HepG2 (cell line): Measurements from ENCODE around the gene MAGI1. TPM values are rescaled to one million over a fixed set of nuclear protein-coding genes. Genes with fewer than 3 reads are reported as not detected.

ENCODE experiments used
- ATAC-seq: fragments of 200-7000 bp; cut with Tn5 transposase; 3 replicates; pipeline ENCODE4 v1.9.1; 2020; ENCODE audit warnings: mild to moderate bottlenecking, moderate library complexity
- BruUV-seq: library from RNA; stranded (reverse); fragments of 400-500 nt; replicated peaks from 2 replicates; lab custom pipeline; 2021; lab: Mats Ljungman, UMichigan
- CTCF ChIA-PET: fragments of 300-600 bp; formaldehyde crosslinking; extraction: SDS; loops from one replicate; lab custom pipeline; 2021; ENCODE audit warnings: low total read pairs, inconsistent platforms, low intra/inter-chr PET ratio; lab: Yijun Ruan, JAX
- POLR2A ChIA-PET: fragments of 350-600 bp; sonication (Branson Sonifier 250); formaldehyde crosslinking; loops from one replicate; lab custom pipeline; 2020; ENCODE audit warnings: antibody characterized with exemption, inconsistent platforms; lab: Yijun Ruan, JAX
- DNase-seq: peaks from one replicate; pipeline ENCODE4 v3.0.0-alpha.2; 2015; ENCODE audit warnings: low spot score
- FAIRE-seq: peaks from 3 replicates; lab custom pipeline; 2011; peaks lifted over from hg19 to GRCh38; lab: Jason Lieb, UNC
- H2AFZ ChIP-seq: one replicate; pipeline ENCODE4 v1.6.1; 2011; ENCODE audit warnings: low read length, inconsistent platforms
- H3K27ac ChIP-seq: fragments of 300-600 bp; 3 replicates; pipeline ENCODE4 v1.8.0; 2011; ENCODE audit warnings: mixed run types, mild to moderate bottlenecking, mixed read lengths, low read length, inconsistent platforms; ENCODE audit not compliant: insufficient read depth; ENCODE audit errors: extremely low read length
- H3K27me3 ChIP-seq, 2 experiments: fragments of 200-600 bp in 1 of 2; 2 replicates in 1 of 2; 3 replicates in 1 of 2; pipeline versions ENCODE4 v1.6.0 to v1.8.0; 2011; ENCODE audit warnings: low read length in 2 of 2, mild to moderate bottlenecking in 2 of 2, moderate library complexity in 2 of 2, inconsistent platforms in 1 of 2; ENCODE audit not compliant: insufficient read depth in 2 of 2, control insufficient read depth in 1 of 2
- H3K36me3 ChIP-seq, 2 experiments: fragments of 200-600 bp in 1 of 2; replicated peaks in 1 of 2; 2 replicates in 1 of 2; 3 replicates in 1 of 2; pipeline versions ENCODE4 v1.5.1 to v1.8.0; 2011; ENCODE audit warnings: low read length in 2 of 2, inconsistent platforms in 1 of 2; ENCODE audit not compliant: insufficient read depth in 2 of 2, control insufficient read depth in 1 of 2
- H3K4me1 ChIP-seq: 2 replicates; pipeline ENCODE4 v1.5.1; 2012; ENCODE audit warnings: low read length, inconsistent platforms; ENCODE audit not compliant: insufficient read depth
- H3K4me2 ChIP-seq: 2 replicates; pipeline ENCODE4 v1.6.0; 2011; ENCODE audit warnings: low read depth, low read length, inconsistent platforms
- H3K4me3 ChIP-seq, 3 experiments: fragments of 200-600 bp in 1 of 3; sonication (generic), shearing (Covaris generic) in 1 of 3; replicated peaks in 1 of 3; 2 replicates each; pipeline ENCODE4 v1.5.1; 2011 to 2016; ENCODE audit warnings: low read length in 3 of 3, inconsistent platforms in 2 of 3, low read depth in 2 of 3, mild to moderate bottlenecking in 2 of 3, control low read depth in 1 of 3, mixed read lengths in 1 of 3; ENCODE audit not compliant: insufficient read depth in 1 of 3
- H3K79me2 ChIP-seq: one replicate; pipeline ENCODE4 v1.6.1; 2011; ENCODE audit warnings: low read length, inconsistent platforms; ENCODE audit not compliant: insufficient read depth
- H3K9ac ChIP-seq: 2 replicates; pipeline ENCODE4 v1.6.0; 2011; ENCODE audit warnings: mild to moderate bottlenecking, low read depth, low read length, inconsistent platforms; ENCODE audit not compliant: insufficient read depth
- H3K9me3 ChIP-seq: 2 replicates; pipeline ENCODE4 v1.5.1; 2012; ENCODE audit warnings: mild to moderate bottlenecking, low read length
- H4K20me1 ChIP-seq: 2 replicates; pipeline ENCODE4 v1.6.0; 2011; ENCODE audit warnings: inconsistent platforms, mild to moderate bottlenecking, low read length, moderate library complexity; ENCODE audit not compliant: insufficient read depth
- ARNT2 ChIP-seq: sonication (generic); formaldehyde crosslinking; IDR thresholded peaks from 2 replicates; pipeline ENCODE4 v1.8.0; 2022; ENCODE audit warnings: mild to moderate bottlenecking, low read depth, missing genetic modification reagents, moderate library complexity
- CHCHD3 ChIP-seq: sonication (generic); formaldehyde crosslinking; IDR thresholded peaks from 2 replicates; pipeline ENCODE4 v1.8.0; 2022; ENCODE audit warnings: mild to moderate bottlenecking, missing genetic modification reagents, moderate library complexity
- FOXJ3 ChIP-seq: sonication (generic); formaldehyde crosslinking; IDR thresholded peaks from 2 replicates; pipeline ENCODE4 v1.4.0; 2020; ENCODE audit warnings: missing genetic modification reagents, mild to moderate bottlenecking, borderline replicate concordance
- GTF2F1 ChIP-seq: fragments of 150-350 bp; IDR thresholded peaks from 2 replicates; pipeline ENCODE4 v1.6.1; 2014; ENCODE audit warnings: low read length
- MEIS1 ChIP-seq: sonication (generic); formaldehyde crosslinking; IDR thresholded peaks from 2 replicates; pipeline ENCODE4 v1.9.0; 2021; ENCODE audit warnings: mild to moderate bottlenecking, missing genetic modification reagents, moderate library complexity, borderline replicate concordance
- RBM22 ChIP-seq: fragments of 200-400 bp; formaldehyde crosslinking; optimal IDR thresholded peaks from 2 replicates; pipeline ENCODE3; 2017; ENCODE audit warnings: mild to moderate bottlenecking, low read length, moderate library complexity
- THYN1 ChIP-seq: sonication (generic); formaldehyde crosslinking; IDR thresholded peaks from 2 replicates; pipeline ENCODE4 v1.8.1; 2023; ENCODE audit warnings: low read depth, mild to moderate bottlenecking, moderate library complexity, missing genetic modification reagents, borderline replicate concordance
- YEATS4 ChIP-seq: sonication (generic); formaldehyde crosslinking; IDR thresholded peaks from 2 replicates; pipeline ENCODE4 v1.4.0; 2020; ENCODE audit warnings: missing genetic modification reagents, borderline replicate concordance
- ZFP41 ChIP-seq: sonication (generic); formaldehyde crosslinking; IDR thresholded peaks from 2 replicates; pipeline ENCODE4 v1.4.0; 2020; ENCODE audit warnings: mild to moderate bottlenecking, missing genetic modification reagents, borderline replicate concordance
- ZNF124 ChIP-seq: sonication (generic); formaldehyde crosslinking; IDR thresholded peaks from 2 replicates; pipeline ENCODE4 v1.4.0; 2020; ENCODE audit warnings: missing genetic modification reagents
- ZNF232 ChIP-seq: sonication (generic); formaldehyde crosslinking; IDR thresholded peaks from 2 replicates; pipeline ENCODE4 v1.4.0; 2020; ENCODE audit warnings: missing genetic modification reagents, borderline replicate concordance
- ZNF550 ChIP-seq: sonication (generic); formaldehyde crosslinking; IDR thresholded peaks from 2 replicates; pipeline ENCODE4 v1.4.0; 2020; ENCODE audit warnings: mild to moderate bottlenecking, missing genetic modification reagents, borderline replicate concordance
- ZNF629 ChIP-seq: sonication (generic); formaldehyde crosslinking; conservative IDR thresholded peaks from 2 replicates; pipeline ENCODE4 v1.5.0; 2020; ENCODE audit warnings: missing genetic modification reagents
- WGBS: methylation state at CpG from one replicate; pipeline ENCODE4 v1.1.6; 2017; ENCODE audit warnings: low lambda C conversion rate; 5-methylcytosine and 5-hydroxymethylcytosine counted together
- in situ Hi-C: cut with HindIII; loops from 2 replicates; pipeline ENCODE4 v1.10.0; 2017; ENCODE audit warnings: low pct_unique_long_range_greater_than_20kb; ENCODE audit not compliant: extremely low pct_ligation_motif_present
- intact Hi-C: fragments of 100-400 bp; cut with micrococcal nuclease; formaldehyde crosslinking; loops from one replicate; pipeline ENCODE4 v1.10.0; 2022; ENCODE audit not compliant: unreplicated experiment
- polyA plus RNA-seq, 8 experiments: library from polyadenylated mRNA; depleted of rRNA in 3 of 8; stranded (reverse) in 7 of 8; unstranded in 1 of 8; fragments of >200 nt; fragmentation: Illumina TruSeq in 4 of 8; extraction: Trizol in 4 of 8; gene quantifications; 2 replicates each; pipeline versions ENCODE4 v1.2.1 to v1.2.3, GENCODE V29; 2011 to 2016; ENCODE audit warnings: low read depth in 4 of 8, missing spikeins in 1 of 8, mixed read lengths in 1 of 8; ENCODE audit not compliant: insufficient read depth in 1 of 8
- total RNA-seq, 5 experiments: library from RNA; depleted of rRNA; stranded (reverse); fragments of >200 nt; fragmentation: Illumina TruSeq; extraction: Trizol; gene quantifications; 2 replicates each; pipeline ENCODE4 v1.2.3, GENCODE V29; 2016; ENCODE audit warnings: low read depth in 1 of 5
- TF ChIP-seq, protein P1 (sequence below): sonication (generic); formaldehyde crosslinking; IDR thresholded peaks from 2 replicates; pipeline ENCODE4 v1.5.0; 2020; ENCODE audit warnings: missing genetic modification reagents

Gene MAGI1
- total and polyA plus RNA-seq, 2 of the 13 experiments (the other 11 are each of a cell fraction or from before 2014, with no cell fraction given), result 22.2 to 26.0 TPM

DNA sequence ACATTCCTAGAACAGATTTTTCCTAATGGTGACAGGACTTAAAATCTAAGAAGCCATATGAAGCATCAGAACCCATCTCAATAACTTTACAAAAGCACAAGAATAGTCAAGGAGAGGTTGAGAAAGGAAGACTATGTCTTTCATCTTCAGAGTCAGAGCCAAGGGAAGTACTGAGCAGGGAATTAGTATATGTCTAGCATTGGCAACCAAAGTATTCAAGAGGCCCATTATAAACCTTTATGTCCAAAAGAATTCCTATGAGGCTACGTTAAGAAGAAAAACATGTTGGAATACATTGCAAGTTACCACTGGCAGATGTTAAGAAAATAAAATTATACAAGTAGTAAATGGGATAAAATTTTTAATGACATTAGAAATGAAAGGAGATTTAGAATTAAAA lies 150.5 kb downstream of the MAGI1 start:
- H3K79me2 ChIP-seq, result peaks cover 81% of the 10 kb centered on the region
- ATAC-seq (no peak), FAIRE-seq (no peak)

DNA sequence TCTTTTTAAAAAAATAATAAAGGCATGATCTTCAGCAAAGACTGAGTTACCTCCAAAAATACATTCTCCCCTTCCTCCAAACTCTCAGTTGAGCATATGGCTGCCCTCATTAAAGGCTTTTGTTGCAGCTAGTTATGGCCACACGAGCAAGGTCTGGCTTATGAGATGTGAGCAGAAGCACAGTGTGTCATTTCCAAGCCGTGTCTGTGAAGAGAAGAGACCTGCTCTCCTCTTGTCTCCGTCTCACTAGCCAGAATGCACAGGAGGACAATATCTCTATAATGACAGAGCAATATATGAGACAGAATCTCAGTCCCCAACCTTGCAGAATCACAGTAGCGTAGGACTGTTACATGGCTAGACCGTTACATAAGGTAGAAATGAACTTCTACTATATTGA lies 152.3 kb downstream of the MAGI1 start:
- H3K9ac ChIP-seq, result no peak overlapping the region
- no peak for TF ChIP-seq CHCHD3 (CRISPR knock-in tag)
- TF ChIP-seq RBM22, result peak; percentile 29
- TF ChIP-seq, all 625 proteins: peak for 1
- Histone ChIP-seq H3K27me3 (no peaks in the 10 kb centered on the region), H2AFZ (no peak overlapping the region), H4K20me1 (peaks cover 24% of the 10 kb centered on the region), H3K4me1 (peaks cover 15% of the 10 kb centered on the region), H3K79me2 (peaks cover 78% of the 10 kb centered on the region), H3K4me2 (no peak overlapping the region), H3K4me3 (no peak overlapping the region), H3K36me3 (no peaks in the 10 kb centered on the region), H3K27ac (no peak overlapping the region), H3K9me3 (no peaks in the 10 kb centered on the region)
- BruUV-seq, result no TSS peak
- 98% methylated on average over 5 of the region's 5 CpGs for WGBS
- ChIA-PET POLR2A (no interaction called here), CTCF (no interaction called here)
- in situ Hi-C loops (no loop called here), intact Hi-C loops (no loop called here)
- no peak for FAIRE-seq
- DNase-seq, result no peak
- no peak for ATAC-seq

More for the DNA sequence above, 150.5 kb downstream of the MAGI1 start:
- Histone ChIP-seq H3K27me3 (no peaks in the 10 kb centered on the region), H3K36me3 (no peaks in the 10 kb centered on the region), H3K9me3 (no peaks in the 10 kb centered on the region), H3K27ac (no peak overlapping the region), H3K4me1 (peaks cover 15% of the 10 kb centered on the region), H3K9ac (no peak overlapping the region), H3K4me3 (no peak overlapping the region), H4K20me1 (peaks cover 28% of the 10 kb centered on the region), H3K4me2 (no peak overlapping the region), H2AFZ (no peak overlapping the region)
- no TSS peak for BruUV-seq
- WGBS, result 98% methylated on average over 1 of the region's 1 CpG
- in situ Hi-C loops, result no loop called here
- intact Hi-C loops, result no loop called here
- ChIA-PET CTCF (no interaction called here), POLR2A (no interaction called here)
- TF ChIP-seq ZFP41 (CRISPR knock-in tag) (no peak), ARNT2 (no peak), MEIS1 (no peak), ZNF550 (CRISPR knock-in tag) (no peak), THYN1 (CRISPR knock-in tag) (no peak), FOXJ3 (CRISPR knock-in tag) (no peak), ZNF232 (CRISPR knock-in tag) (no peak), ZNF124 (CRISPR knock-in tag) (no peak), GTF2F1 (no peak), ZNF629 (CRISPR knock-in tag) (no peak), YEATS4 (CRISPR knock-in tag) (no peak)
- TF ChIP-seq, protein P1, sequence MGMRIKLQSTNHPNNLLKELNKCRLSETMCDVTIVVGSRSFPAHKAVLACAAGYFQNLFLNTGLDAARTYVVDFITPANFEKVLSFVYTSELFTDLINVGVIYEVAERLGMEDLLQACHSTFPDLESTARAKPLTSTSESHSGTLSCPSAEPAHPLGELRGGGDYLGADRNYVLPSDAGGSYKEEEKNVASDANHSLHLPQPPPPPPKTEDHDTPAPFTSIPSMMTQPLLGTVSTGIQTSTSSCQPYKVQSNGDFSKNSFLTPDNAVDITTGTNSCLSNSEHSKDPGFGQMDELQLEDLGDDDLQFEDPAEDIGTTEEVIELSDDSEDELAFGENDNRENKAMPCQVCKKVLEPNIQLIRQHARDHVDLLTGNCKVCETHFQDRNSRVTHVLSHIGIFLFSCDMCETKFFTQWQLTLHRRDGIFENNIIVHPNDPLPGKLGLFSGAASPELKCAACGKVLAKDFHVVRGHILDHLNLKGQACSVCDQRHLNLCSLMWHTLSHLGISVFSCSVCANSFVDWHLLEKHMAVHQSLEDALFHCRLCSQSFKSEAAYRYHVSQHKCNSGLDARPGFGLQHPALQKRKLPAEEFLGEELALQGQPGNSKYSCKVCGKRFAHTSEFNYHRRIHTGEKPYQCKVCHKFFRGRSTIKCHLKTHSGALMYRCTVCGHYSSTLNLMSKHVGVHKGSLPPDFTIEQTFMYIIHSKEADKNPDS, result no peak
- DNase-seq, result no peak
